ENCODE data around the gene ATG9A.

The ATG9A gene

DNA sequence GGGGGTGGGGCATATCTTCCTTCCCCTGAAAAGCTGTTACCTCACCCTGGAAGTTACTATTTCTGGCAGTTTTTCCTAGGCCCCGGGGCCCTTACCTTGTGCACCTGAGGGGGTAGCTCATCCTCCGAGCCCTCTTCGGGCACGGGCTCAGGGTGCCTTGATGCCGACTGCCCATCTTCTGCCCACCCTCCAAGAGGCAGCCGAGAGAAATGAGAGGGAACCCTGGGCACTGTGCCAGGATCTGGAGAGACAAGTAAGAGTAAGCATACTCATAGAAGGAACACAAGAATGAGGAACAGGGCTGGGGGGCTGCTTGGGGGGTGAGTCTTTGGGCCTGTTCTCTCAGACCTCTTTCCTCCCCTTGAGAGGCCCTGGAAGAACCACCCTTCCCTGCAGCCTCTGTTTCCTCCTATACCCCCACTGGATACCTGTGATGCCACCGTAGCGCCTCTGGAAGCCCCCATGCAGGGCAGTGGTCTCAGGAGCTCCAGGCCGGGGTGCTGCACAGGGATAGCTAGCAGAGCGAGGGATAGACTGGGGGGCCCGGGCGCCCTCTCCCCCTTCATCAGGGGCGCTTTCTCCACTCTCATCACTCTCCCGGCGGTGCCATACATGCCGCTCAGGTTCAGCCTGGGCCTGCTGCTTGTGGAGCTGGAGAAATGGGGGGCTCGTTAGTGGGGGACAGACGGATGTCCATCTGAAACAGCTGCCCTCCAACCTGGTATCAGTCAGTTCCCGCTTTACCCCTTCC is 8.6 kb downstream of the ATG9A start:
- DNase-seq (ENCODE audit: low read depth in 2 of 2), result no peak

DNA sequence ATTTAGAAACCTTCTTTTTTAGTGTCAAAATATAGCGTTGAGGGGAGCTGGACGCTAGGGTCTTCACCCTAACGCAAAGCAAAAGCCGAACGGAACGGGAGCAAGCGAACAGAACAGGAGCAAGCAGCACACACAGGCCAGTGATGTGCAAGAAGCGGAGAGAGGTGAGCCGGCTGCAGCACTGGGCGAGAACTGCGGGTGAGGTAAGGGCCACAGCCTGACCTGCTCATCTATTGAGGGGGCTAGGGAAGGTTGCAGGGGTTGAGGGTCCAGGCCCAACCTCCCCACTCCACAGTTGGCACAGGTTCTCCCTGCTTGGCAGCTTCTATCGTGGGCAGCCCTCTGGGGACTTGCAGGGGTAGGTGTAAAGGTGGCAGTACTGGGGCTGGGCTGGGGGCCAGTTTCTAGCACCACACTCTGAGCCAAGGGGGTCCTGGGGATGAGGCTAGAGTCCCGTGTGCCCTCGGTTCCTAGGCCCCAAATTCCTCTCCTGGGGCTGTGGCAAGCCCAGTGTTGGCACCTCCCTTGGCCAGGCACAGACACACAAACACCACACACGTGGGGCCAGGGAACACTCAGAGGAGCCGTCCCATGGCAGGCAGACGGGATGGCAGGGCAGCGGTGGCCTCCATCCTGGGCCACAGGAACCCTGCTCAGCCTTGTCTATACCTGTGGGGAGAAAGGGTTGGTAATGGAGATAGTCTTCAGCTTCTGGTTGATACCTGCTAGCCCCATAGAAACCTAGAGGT is 9.5 kb downstream of the ATG9A start:
- no peak for DNase-seq (ENCODE audit: low read depth in 2 of 2)

DNA sequence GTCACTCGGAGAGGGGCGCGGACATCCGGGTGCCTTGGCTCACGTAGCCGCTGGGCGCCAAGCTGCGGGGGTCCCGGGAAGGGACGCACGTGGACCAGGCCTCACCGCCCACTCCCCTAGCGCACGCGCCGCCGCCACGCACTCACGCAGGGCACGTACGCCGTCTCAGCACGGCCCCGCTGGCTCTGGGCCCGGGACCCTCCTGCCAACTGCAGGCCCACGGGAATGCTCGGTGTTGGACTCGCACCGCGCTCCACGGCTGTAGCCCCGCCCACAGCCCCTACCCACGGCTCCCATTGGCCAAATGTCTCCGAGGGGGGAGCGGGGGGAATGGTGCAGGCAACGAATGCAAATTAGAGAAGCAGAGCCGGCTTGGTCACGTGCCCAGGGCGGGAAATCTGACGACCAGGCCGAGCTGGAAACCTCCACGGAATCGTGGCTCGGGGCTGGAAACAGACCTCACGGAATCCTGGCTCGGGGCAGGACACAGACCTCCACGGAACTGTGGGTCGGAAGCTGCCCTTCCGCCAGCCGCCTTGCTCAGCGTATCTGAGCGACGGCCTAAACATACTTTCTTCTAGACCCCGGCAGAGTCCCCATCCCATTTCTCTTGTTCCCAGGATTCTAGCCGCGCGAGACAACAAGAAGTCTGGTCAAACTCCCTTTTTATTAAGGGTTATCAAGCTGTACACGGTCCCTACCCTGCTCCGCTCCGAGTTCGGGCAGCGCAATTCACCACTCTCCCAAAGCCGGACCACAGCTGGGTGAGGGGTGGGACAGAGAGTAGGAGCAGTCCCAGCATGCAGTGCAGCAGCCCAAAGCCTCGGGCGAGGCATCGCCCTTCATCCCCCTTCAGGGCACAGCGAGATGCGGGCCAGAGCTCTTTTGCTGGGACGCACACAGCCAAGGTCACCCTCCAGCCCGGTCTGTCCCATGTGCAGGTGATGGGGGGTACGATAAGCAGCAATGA is 10.4 kb downstream of the ATG9A start, which contains the start of gene ABCB6:
Gene ABCB6, minus strand, starts transcription at position 227 of the 970 bp plus-strand sequence. CDS start 285 bp downstream, outside the sequence.
- peak; percentile 91 to 92 for DNase-seq (ENCODE audit: low read depth in 2 of 2)

DNA sequence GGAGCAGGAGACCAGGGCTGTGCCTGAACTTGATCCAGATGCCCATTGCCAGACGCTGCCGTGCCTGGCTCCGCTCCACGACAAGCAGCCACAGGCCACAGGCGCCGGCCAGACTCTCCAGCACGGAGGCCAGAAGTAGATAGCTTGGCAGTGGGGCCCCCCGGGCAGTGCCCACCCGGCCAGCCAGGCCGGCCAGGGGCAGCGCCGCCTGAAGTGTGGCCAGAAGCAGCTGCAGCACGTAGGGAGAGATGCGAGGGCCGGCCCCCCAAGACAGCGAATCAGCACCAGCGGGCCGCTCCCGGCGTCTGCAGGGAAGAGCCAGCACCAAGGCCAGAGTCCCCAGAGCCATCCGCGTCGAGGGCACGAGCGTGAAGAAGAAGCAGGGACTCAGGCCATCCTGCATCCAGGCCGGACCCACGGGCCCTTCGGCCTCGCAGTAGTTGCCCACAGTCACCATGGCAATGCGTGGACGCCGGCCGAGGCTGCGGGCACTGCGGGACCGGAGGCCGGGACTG is 11.2 kb downstream of the ATG9A start:
- peak; percentile 24 to 29 for DNase-seq (ENCODE audit: low read depth in 2 of 2)

DNA sequence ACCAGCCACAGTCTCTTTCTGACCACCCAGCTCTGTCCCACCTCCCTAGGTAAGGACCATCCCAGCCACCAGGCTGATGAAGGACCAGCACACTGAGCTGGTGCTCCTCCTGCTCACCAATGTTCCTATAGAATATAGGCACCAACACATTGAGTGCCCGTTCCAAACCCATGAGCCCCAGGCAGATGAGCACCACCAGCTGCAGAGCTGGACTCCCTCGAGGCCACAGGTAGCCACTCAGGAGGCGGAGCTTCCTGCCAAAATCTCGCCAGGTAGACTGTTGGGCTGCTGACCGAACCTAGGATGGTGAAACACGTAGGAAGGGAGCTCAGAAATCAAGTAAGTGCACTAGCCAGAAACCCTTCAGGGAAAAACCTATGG is 12.9 kb downstream of the ATG9A start:
- no peak for DNase-seq (ENCODE audit: low read depth in 2 of 2)

DNA sequence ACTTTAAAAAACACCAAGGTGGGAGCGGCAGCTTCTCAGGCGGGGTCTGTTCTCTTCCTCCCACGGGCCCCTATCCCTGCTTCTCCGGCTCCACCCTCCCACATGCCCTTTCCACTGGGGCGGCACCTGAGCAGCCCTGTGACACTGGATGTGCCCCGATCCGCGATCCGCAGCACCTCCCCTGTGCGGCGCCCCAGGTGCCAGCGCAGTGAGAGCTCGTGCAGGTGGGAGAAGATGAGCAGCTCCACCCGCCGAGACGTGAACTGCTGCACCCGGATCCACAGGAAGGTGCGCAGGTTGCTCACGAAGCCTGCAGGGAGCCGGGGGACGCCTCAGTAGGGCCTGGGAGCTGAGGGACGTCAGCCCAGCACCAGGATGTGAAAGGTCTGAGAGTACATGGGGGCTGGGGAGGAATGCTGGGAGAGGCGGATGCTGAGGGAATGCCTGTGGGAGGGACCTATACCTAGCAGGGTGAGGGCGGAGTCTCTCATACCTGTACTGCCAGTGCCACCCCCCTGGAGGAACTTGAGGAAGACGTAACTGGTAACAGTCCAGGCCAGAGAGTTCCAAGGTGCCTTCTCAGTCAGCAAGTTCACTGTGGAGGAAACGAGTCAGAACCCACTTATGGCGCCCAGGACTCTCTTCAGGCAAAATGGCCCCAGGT is 13.4 kb downstream of the ATG9A start:
- no peak for DNase-seq (ENCODE audit: low read depth in 2 of 2)

DNA sequence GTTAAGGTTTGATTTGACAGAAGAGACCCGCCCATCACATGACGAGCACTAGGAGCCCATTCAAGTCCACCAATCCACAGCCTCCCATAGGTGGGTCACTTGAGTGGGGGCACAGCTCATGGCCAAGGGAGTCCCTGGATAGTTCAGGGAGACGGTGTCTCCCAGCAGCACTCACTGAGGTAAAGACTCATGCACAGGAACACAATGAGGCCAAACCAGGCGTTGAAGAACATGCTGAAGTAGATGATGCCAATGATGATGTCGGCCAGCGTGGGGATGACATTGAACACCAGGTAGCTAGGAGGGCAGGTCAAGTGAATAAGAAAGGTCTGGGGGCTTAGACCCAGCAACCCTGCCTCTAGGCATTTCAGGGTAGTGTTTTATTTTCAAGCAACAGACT is 14.7 kb downstream of the ATG9A start:
- DNase-seq (ENCODE audit: low read depth in 2 of 2), result no peak

DNA sequence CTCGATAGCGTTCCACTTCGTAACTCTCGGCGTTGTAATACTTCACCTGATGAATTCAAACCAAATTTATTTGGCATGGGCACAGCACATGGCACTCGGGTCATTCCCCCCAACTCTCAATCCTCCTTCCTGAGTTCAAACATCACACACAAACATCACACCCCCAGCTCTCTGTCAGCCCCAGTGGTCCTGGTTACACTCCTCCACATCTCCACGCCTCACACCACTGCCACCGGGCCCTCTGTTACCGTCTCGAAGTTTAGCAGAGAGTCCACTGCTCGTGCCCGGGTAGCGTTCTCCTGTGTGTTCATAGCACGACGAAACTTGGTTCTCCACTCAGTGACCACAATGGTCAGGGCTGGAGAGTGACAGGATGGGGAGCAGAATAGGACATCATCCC is 15.3 kb downstream of the ATG9A start:
- DNase-seq (ENCODE audit: low read depth in 2 of 2), result no peak

DNA sequence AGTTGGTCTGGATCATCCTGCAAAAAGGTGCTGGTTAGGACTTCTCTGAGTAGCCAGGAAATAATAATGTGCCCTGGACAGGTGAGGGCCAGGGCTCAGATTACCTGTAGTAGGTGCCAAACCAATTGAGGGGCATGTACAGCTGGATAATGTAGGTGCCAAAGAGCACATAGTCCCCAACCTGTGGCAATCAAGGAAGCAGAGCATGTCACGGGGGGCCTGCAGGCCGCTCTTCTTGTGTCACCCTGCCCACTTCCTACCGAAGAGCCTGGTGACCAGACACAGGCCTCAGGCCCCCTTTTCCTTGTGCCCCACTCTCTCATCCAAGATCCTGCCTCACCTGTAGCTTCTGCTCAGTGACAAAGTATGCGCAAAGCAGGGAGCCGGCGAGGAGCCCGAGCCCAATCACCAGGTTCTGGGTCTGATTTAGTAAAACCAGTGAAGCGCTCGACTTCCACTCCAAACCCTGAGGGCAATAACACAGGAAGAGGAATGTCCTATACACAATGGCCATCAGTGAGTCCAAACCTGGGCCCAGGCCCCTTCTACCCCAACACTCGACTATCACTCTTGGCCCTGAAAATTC is 15.9 kb downstream of the ATG9A start:
- DNase-seq (ENCODE audit: low read depth in 2 of 2), result no peak

DNA sequence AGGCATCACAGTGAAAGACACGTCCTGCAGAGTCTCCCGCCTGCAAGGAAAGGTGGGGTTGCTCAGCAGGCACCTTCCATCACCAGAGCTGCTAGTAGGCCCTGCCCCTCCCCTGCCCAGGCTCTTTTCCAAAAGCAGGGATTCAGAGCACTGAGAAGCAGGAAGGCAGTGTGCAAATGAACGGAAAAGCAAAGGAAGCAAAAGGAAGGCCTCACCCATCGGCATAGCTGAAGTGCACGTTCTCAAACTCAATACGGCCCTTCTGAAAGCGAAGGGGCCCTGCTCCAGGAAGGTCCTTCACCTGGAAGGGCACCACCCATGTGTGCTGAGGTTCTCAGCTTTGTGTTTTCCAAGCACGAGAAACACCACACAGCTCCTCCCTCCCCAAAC is 16.4 kb downstream of the ATG9A start:
- DNase-seq (ENCODE audit: low read depth in 2 of 2), result no peak

DNA sequence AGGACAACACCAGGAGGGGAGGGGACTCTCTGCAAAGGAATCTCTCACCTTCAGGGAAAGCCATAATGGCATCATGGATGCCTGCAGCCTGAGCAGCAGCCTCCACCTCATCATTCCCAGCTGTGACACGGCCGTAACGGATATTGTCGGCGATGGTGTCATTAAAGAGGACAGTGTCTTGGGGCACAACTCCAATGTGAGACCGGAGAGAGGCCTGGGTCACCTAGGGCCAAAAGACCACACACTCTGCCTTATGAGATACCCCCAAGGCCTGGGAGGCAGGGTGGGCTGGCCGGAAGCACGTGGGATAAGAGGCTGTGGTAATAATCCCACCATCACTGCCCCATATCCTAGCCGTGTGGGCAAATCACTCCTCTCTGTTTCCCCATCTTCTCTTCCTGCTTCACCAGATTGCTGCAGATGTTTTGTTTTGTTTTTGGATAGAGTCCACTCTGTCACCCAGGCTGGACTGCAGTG is 18.5 kb downstream of the ATG9A start:
- no peak for DNase-seq (ENCODE audit: low read depth in 2 of 2)

DNA sequence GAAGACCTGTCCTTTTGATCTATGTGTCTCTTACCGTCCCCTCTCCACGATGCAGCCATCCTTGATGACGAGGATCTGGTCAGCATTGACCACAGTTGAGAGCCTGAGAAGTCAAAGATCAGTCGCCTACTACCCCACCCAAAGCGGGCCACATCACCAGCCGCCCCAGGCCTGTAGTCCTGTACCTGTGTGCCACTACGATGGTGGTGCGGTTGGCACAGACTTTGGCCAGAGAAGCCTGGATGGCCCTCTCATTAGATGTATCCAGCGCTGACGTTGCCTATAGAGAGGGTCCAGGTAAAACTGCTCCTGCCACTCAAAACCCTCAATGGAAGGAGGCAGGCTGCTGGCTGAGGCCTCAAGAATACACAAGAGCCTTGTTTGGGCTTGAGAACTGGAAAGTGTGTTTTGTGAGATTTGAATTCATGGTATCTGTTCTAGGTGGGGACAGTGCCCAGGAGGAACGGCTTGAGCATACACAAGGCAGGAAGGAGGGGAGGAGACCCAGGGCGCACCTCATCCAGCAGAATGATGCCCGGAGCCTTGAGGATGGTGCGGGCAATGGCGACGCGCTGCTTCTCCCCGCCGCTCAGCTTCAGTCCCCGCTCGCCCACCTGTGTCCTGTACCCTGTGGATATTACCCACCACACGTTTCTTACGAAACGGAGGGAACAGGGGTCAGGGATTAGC is 19.1 kb downstream of the ATG9A start:
- DNase-seq (ENCODE audit: low read depth in 2 of 2), result no peak

DNA sequence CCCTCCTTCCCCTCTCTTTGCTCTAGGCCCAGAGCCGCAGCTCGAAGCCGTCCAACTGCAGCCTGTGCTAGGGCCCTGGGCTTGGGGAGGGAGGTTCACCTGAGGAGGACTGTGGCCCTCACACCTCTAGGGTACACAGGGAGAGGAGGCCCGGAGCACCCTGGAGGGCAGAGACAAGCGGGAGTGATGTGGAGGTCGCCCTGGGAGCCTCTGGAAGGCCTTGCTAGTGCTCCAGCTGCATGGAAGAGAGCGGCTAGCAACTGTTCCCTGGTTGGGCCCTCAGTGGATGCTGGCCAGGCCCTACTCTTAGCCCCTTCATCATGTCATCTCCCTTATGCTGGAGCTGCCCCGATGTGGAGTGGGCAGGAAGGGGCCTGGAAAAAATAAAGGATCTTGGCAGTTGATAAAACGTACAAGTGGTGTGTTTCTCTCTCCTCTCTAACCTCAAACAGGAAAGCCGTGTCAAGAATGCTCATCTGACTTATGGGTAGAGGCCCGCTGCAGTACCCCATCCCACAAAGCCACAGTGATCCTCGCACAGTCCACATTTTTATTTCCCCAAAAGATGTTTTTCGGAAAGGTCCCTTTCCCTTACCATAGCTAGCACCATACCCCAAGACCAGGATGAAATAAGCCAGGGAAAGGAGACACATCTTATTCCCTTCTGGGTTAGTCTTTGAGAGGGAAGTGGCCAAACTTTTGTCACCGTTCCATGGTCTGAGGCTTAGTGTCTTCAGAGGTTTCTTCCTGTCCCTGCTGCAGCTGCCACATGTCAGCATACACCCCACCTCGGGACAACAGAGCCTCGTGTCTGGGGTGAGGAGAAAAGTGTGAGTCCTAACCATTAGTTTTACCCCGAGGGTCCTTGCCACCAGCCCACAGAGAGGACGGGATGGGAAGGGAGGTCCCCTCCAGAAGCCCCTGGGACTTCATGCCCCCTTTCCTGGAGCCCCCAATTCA is 19.9 kb downstream of the ATG9A start:
- DNase-seq (ENCODE audit: low read depth in 2 of 2), result no peak

DNA sequence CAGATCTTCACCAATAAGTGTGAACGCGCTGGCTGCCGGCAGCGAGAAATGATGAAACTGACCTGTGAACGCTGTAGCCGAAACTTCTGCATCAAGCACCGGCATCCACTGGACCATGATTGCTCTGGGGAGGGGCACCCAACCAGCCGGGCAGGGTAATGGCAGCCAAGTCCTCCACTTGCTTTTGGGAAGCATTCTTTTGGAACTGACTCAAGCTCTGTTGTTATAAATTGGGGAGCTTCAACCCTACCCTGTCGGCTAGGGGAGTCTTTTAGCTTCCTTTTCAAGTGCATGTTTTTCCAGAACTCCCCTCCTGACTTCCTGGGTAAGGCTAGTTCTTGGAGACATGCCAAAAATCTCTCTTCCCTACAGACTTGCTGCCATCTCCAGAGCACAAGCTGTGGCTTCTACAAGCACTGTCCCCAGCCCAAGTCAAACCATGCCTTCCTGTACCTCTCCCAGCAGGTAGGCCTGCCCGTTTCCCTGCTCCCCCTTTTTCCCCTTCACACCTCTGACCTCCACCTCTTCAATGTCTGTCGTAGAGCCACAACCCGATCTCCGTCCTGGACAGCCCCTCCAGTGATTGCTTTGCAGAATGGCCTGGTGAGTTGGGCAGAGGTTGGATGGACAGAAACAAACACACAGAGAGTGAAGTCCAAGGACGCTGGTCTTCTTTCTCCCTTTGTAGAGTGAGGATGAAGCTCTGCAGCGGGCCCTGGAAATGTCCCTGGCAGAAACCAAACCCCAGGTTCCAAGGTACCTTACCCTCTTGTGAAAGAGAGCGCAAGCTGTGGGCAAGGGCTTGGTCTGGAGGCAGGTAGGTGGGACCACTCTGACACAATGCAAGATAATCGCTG is 21.3 kb downstream of the ATG9A start:
- no peak for DNase-seq (ENCODE audit: low read depth in 2 of 2)

DNA sequence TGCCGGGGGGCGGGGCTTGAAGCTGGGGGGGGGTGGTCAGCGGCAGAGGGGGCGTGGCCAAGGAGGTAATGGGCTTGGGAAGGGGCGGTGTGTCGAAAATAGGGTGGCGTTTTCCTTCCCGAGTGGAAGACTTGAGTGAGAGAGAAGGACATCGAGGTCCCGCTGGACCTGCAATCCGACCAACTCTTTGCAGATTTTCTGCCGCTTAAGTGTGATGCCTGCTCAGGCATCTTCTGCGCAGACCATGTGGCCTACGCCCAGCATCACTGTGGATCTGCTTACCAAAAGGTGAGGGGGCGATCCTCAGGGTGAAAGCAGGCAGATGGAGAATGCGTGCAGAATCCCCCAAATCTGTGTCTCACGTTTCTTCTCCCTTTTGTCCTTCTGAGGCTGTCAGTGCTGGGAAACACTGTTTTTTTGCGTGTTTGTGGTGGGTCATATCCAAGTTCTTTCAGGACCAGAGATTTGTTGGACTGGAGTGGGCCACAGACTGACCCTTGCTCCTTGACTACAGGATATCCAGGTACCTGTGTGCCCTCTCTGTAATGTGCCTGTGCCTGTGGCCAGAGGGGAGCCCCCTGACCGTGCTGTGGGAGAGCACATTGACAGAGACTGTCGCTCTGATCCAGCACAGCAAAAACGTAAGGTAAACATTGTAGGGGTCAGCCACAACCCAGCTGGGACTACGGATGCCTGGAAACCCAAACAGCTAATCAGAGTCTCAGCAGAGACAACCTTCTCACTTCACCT is 22.1 kb downstream of the ATG9A start:
- DNase-seq (ENCODE audit: low read depth in 2 of 2), result no peak

DNA sequence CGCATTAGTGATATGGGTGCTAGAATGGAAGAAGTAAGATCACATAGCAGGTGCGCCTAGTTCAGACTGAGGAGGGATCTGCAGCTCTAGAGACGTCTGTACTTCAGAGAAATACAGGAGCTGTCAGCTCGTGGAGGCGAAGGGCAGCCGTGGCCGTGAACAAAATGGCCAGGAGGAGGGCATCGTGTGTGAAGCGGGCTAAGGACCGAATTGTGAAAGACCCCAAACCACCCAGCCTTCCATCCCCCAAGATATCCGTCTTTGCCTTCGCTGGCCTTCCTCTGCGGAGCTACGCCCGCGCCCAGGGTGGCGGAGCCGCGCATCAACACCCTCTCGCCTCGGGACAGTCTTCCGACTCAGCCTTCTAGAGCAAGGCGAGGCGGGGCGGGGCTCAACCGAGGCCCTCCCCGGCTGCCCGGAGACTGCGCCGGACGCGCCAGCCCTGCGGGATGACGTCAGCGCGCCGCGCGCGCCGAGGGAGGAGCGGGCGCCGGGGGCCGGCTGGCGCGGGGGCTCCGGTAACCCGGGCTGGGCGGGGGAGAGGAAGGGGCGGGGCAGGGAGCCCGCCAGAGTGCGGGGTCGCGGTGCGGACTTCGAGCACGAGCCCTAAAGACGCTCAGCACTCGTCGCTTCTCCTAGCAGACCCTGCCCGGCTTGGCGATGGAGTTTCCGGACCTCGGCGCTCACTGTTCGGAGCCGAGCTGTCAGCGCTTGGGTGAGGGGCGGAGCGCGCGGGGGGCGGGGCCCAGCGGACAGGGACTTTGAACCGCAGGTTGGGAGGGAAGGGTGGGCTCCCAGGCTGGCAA is 22.9 kb downstream of the ATG9A start, which contains the start of gene ZFAND2B:
Gene ZFAND2B, plus strand, starts transcription at position 455 of the 806 bp plus-strand sequence. Its CDS starts 206 bp downstream, at position 661.
- DNase-seq (ENCODE audit: low read depth in 2 of 2), result peak; percentile 86 to 87

Data from fibroblast of skin of left quadriceps (primary cell).